Chondrocyte (in vitro differentiated cells): Measurements from ENCODE around the gene ZNF408. TPM values are rescaled to one million over a fixed set of nuclear protein-coding genes. Genes with fewer than 3 reads are reported as not detected.

ENCODE experiments used
- DNase-seq: peaks from one replicate; pipeline ENCODE4 v3.0.0; 2021; ENCODE audit warnings: mixed read lengths, low spot score
- H3K27ac Mint-ChIP-seq: one replicate; pipeline ENCODE4 v1.8.0; 2021; ENCODE audit warnings: mild to moderate bottlenecking, moderate library complexity, mixed read lengths; ENCODE audit not compliant: unreplicated experiment
- H3K27me3 Mint-ChIP-seq: 2 replicates; pipeline ENCODE4 v1.8.0; 2021; ENCODE audit warnings: low read depth, mixed read lengths
- H3K36me3 Mint-ChIP-seq: 2 replicates; pipeline ENCODE4 v1.8.0; 2021; ENCODE audit warnings: low read depth, mixed read lengths
- H3K4me1 Mint-ChIP-seq: 2 replicates; pipeline ENCODE4 v1.8.0; 2021; ENCODE audit warnings: low read depth, mild to moderate bottlenecking, mixed read lengths
- H3K4me3 Mint-ChIP-seq: one replicate; pipeline ENCODE4 v1.8.0; 2021; ENCODE audit warnings: mild to moderate bottlenecking, moderate library complexity, mixed read lengths; ENCODE audit not compliant: unreplicated experiment
- H3K9me3 Mint-ChIP-seq: 2 replicates; pipeline ENCODE4 v1.8.0; 2021; ENCODE audit warnings: low read depth, mixed read lengths
- CTCF ChIP-seq: fragments of 200-600 bp; sonication (generic); IDR thresholded peaks from 2 replicates; pipeline ENCODE4 v1.5.0; 2021; ENCODE audit warnings: antibody characterized with exemption, mild to moderate bottlenecking, moderate library complexity
- total RNA-seq: library from RNA; stranded (reverse); gene quantifications from 3 replicates; pipeline ENCODE4 v1.2.1, GENCODE V29; 2021

ZNF408 gene
- total RNA-seq, 1 donor from 2014 or later = 15.5 TPM

- H3K36me3 Mint-ChIP-seq = peaks cover 28% of the 10 kb centered on the region
- no peak for DNase-seq
- no peak overlapping the region for H3K4me3 Mint-ChIP-seq
- no peak overlapping the region for H3K27ac Mint-ChIP-seq
- no peak for TF ChIP-seq CTCF
- peaks cover 20% of the 10 kb centered on the region for H3K4me1 Mint-ChIP-seq
- no peaks in the 10 kb centered on the region for H3K27me3 Mint-ChIP-seq
- H3K9me3 Mint-ChIP-seq = no peaks in the 10 kb centered on the region
Measured at GRCh38 chr11:46672381-46672839, 28.4 kb upstream of the ZNF408 start.

GRCh38 chr11:46673713-46674462 is 26.9 kb upstream of the ZNF408 start:
- Mint-ChIP-seq H3K27me3 (no peaks in the 10 kb centered on the region), H3K9me3 (no peaks in the 10 kb centered on the region), H3K4me1 (peaks cover 25% of the 10 kb centered on the region), H3K36me3 (peaks cover 27% of the 10 kb centered on the region), H3K4me3 (no peak overlapping the region), H3K27ac (peak overlapping the region; percentile 27)
- peak; percentile 48 for DNase-seq
- TF ChIP-seq CTCF = no peak

- H3K4me3 Mint-ChIP-seq = no peak overlapping the region
- H3K36me3 Mint-ChIP-seq = peaks cover 25% of the 10 kb centered on the region
- peak; percentile 56 for DNase-seq
- peak overlapping the region; percentile 77 for H3K27ac Mint-ChIP-seq
- H3K4me1 Mint-ChIP-seq = peaks cover 23% of the 10 kb centered on the region
- TF ChIP-seq CTCF = no peak
- H3K9me3 Mint-ChIP-seq = no peaks in the 10 kb centered on the region
- no peaks in the 10 kb centered on the region for H3K27me3 Mint-ChIP-seq
Measured at GRCh38 chr11:46674463-46675287, 26.2 kb upstream of the ZNF408 start.

GRCh38 chr11:46675288-46675851 is 25.5 kb upstream of the ZNF408 start:
- peak; percentile 35 for DNase-seq
- Mint-ChIP-seq H3K4me1 (peaks cover 22% of the 10 kb centered on the region), H3K9me3 (no peaks in the 10 kb centered on the region), H3K27me3 (no peaks in the 10 kb centered on the region), H3K4me3 (no peak overlapping the region), H3K27ac (peak overlapping the region; percentile 77), H3K36me3 (peaks cover 23% of the 10 kb centered on the region)
- TF ChIP-seq CTCF = peak; percentile 26

- Mint-ChIP-seq H3K9me3 (no peaks in the 10 kb centered on the region), H3K4me3 (no peak overlapping the region), H3K36me3 (peaks cover 26% of the 10 kb centered on the region), H3K27me3 (no peaks in the 10 kb centered on the region), H3K27ac (no peak overlapping the region), H3K4me1 (peaks cover 22% of the 10 kb centered on the region)
- no peak for TF ChIP-seq CTCF
- DNase-seq = peak; percentile 52
Measured at GRCh38 chr11:46675949-46676348, 24.9 kb upstream of the ZNF408 start.
